ENCODE data around the gene SCNN1G.

The SCNN1G gene

DNA sequence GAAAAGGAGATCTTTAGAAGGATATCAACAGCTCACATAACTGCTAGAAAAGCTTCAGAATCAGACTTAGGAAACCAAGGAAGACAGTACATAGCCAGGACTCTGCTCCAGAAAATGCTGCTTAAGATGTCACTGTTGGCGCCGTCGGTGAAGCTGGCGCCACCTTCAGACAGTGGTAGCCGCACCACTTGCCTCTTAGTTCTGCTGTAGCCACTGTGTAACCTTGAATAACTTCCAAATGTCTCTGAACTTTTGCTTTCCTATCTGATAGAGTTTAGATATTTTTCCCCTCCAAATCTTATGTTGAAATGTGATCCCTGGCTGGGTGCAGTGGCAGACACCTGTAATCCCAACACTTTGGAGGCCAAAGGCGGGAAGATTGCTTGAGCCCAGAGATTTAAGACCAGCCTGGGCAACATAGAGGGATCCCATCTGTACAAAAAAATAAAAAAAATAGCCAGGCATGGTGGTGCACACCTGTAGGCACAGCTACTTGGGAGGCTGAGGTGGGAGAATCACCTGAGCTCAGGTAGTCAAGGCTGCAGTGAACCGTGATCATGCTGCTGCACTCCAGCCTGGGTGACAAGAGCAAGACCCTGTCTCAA is 27.0 kb upstream of the SCNN1G start:
- DNase-seq: no peak

DNA sequence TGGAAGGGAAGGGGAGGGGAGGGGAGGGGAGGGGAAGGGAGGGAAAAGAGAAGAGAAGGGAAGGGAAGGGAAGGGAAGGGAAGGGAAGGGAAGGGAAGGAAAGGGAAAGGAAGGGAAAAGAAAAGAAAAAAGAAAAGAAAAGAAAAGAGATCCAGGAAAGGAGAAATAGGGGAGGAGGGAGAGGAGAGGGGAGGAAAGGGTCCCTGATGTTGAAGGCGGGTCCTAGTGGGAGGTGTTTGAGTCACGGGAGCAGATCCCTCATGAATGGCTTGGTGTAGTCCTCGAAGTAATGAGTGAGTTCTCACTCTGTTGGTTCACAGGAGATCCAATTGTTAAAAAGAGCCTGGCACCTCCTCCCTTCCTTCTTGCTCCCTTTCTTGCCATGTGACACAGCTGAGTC is 26.4 kb upstream of the SCNN1G start:
- no peak for DNase-seq

DNA sequence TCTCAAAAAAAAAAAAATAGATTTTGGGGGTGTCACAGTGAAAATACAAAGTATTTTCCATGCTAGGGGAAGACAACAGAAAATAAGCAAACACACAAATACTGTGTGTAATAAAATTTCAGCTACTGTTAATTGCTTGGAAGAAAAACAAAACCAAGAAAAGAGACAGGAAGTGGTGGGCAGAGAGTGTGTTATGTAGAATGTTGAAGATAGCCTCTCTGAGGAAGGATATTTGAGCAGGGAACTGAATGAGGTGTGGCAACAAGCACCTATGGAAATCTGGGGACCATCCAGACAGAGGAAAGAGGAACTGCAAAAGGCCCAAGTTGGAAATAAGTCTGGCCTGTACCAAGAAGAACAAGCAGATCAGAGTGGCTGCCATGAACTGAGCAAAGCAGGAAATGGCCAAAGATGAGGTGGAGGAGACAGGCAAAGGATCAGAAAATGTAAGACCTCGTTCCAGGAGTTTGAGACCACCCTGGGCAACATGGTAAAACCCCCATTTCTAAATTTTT is 25.5 kb upstream of the SCNN1G start:
- no peak for DNase-seq

DNA sequence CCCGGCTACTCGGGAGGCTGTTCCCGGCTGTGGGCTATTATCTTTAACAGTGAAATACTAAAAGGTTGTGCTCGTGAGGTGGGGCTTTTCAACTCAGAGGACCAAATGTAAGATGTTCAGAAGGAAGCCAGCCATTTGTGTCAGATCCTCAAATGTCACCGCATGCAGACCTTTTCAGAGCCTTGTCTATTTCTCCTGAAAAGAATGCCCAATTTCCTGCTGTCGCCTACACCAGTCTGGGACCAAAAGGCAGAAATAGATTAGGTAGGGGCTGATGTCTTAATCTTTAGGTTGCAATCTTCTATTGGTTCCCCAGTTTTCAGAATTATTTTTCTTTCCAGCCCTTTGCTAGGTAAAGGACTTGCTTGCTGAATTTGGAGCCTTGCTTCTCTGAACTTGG is 24.4 kb upstream of the SCNN1G start:
- DNase-seq: no peak

DNA sequence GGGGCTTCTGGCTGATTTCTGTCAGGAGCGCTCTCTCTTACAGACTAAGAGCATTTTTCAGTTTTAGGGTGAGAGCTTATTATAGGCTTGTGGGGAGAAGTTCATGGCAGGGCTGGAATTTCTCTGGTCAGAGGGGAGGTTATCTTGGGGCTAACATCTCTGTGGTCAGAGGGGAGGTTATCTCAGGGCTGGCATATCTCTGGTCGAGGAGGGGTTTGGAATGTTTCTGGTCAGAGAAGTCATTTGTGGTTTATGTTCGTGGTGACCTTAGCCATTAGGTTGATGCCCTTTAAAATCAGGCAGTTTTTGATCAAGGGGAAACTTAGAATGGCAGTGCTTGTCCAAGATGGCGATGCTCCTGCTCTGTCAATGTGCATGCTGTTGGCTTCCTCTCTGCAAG is 22.5 kb upstream of the SCNN1G start:
- no peak for DNase-seq

DNA sequence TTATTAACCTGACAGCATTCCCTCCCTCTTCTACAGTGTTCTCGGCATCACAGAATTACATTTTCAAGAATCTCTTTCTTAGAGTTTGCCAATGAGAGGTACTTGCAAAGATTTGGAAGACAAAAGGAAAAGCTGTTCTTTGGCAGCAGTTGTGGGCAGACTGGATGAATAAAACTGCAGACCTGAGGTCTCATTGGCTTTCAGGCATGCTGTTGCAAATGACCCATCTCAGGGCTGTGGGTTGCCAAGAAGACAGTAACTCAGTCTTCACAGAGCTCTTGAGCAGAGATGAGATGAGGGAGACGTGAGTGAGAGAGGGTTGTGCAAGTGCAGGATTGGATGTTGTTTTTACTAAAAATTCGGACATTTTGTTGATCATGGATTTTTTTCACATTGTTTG is 22.0 kb upstream of the SCNN1G start:
- DNase-seq: no peak

DNA sequence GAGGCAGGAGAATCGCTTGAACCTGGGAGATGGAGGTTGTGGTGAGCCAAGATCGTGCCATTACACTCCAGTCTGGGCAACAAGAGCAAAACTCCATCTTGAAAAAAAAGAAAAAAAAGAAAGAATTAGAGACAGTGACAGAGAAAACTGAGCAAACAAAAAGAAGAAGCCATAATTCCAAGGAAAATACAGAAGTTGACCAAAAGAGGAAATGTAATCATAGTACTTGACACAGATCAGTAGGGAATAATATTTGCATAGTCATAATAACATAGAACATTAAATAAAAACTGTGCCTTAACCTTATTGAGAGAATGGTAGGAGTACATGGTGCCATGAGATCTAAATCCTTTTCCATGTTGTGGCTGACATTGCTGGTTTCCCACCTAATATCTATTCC is 18.6 kb upstream of the SCNN1G start:
- DNase-seq: no peak

DNA sequence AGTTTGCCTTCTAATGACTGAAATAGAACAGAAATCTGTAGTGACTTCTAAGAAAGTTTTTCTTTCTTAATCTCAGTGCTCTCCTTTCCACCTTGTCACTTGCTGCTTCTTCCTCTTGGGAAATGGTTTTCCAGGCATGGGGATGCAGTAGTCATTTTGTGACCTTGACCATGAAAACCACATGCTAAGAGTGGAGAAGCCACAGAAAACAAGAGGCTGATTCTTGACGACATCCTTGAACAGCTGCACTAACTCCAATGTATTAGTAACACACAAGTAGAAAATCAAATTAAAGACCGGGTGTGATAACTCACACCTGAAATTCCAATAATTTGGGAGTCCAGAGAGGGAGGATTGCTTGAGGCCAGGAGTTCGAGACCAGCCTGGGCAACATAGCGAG is 17.8 kb upstream of the SCNN1G start:
- DNase-seq: no peak

DNA sequence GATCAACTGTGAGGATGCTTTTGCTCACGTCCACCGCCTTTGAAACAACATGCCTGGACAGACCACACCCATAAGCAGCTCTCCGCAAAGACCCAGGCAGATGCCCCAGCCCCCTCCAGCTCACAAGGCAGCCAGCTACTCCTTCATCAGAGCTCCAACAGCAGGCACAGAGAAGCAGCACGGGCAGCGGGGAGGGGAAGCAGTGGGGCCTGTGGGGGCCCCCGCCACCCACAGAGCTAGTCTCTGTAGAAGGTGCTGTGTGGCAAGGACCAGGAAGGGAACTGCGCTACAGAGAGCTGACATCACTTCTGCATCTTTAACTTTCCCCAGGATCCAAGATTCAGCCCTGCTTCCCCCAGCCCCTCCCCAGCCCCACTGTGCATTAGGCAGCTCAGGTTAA is 10.0 kb upstream of the SCNN1G start:
- no peak for DNase-seq

DNA sequence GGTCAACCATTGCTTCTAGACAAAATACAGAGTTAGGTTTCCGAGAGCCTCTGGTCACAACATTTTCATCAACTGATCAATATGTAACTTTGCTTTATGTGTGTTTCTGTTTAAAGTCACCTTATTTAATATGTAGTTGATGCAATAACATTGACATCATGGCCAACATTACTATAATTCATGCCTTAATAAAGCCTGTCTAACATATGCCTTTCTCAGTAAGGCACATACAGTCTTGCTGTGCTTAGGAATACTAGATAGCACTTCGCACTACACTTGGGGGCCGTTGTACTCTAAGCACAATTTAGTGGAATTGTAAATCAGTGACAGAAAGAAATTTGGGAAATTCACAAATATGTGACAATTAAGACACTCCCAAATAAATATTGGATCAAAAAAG is 9.6 kb upstream of the SCNN1G start:
- no peak for DNase-seq

DNA sequence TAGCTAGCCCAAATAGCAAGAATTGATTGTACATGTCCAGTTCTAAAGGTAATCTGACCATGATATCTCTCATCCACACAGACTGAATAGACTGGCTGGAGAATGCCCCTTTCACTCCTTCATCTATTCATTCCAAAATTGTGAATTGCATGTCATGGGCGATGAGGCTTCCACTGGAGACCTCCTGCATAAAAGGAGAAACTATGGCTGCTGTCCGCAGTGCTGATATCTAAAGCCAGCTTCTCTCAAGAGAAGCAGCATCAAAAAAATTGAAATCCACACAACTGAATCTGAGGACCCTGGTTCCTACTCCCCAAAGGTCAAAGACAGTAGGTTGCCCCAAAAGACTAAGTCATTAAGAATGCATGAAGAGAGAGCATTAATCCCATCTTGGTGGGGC is 7.9 kb upstream of the SCNN1G start:
- DNase-seq: peak; percentile 5

DNA sequence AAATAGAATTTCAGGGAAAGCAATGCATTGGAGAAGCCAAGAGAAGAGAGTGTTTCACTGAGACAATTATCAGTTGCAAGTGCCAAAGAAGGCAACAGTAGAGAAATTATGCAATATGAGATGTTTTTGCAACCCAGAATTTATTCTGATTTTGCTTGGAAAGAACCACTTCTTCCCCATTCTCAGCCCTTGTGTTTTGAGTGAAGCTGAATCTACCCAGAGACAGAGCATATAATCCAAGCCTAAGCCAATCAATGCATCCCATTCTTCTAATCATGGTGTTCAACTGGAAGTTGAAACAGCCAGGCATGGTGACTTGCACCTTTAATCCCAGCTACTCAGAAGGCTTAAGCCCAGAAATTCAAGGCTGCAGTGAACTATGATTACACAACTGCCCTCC is 6.9 kb upstream of the SCNN1G start:
- no peak for DNase-seq

DNA sequence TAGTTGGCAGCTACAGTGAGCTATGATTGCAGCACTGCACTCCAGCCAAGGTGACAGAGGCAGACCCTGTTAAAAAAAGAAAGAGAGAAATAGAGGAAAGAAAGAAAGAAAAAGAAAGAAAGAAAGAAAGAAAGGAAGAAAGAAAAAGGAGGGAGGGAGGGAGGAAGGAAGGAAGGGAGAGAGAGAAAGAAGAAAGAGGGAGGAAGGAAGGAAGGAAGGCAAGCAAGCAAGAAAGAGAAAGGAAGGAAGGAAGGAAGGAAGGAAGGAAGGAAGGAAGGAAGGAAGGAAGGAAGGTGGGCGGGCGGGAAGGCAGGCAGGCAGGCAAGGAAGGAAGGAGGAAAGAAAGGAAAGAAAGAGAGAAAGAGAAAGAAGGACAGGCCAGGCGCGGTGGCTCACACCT is 1.0 kb upstream of the SCNN1G start:
- DNase-seq: no peak

DNA sequence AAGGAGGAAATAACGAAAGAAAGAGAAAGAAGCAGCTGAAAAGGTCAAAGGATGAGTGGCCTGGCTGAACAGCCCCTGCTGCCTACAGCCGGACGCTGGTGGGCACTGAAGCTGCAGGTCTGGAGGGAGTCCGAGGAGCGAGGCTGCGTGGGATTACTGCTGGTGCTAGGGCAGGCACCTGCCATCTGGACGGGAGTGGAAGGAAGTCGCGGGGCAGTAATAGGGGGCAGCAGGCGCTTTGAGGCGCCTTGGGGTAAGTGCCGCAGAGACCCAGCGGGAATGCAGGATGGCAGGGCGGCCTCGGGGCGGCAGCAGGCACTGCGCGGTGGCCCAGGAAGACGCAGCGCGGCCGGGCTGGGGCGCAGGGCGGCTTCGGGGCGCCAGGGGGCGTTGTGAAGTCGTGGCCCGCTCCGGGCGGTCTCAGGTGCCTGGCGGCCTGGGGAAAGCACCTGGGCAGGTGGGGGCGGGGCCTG is 303 bp upstream of the SCNN1G start:
- peak; percentile 46 for DNase-seq

DNA sequence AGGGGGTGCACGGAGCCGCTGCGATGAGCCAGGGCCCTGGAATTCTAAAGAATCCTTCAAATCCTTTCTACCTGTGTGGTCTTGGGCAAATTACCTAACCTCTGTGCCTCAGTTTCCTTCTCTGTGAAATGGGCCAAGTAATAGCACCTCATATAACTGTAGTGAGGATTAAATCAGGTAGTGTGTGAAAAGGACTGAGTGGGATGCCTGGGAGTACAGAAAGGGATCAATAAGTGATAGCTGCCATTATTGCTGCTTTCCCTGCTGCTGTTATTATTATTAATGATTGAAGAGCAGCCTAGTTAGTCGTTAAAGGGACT is 958 bp downstream of the SCNN1G start:
- no peak for DNase-seq

DNA sequence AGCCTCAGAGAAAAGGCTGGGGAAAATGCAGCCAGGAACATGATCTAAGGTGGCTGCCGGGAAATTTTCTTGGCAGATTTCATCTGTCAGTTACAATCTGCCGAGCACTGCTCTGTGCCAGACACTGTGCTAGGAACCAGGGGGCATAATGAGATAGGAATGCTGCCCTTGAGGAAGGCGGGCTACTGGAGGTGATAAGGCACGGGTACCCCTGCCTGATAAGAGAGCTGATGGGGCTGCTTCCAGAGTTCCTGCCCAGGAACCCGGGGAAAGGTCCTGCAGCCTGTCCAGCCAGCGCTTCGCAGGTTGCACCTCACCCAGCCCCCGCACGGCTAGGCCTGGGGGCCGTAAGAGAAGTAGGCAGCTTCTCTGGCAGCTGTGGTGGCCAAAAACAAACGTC is 3.1 kb downstream of the SCNN1G start:
- no peak for DNase-seq

DNA sequence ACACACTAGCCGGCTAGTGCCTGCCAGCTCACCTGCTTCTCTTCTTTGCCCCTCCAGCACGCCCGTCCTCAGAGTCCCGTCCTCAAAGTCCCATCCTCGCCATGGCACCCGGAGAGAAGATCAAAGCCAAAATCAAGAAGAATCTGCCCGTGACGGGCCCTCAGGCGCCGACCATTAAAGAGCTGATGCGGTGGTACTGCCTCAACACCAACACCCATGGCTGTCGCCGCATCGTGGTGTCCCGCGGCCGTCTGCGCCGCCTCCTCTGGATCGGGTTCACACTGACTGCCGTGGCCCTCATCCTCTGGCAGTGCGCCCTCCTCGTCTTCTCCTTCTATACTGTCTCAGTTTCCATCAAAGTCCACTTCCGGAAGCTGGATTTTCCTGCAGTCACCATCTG is 3.6 kb downstream of the SCNN1G start:
- DNase-seq: no peak

DNA sequence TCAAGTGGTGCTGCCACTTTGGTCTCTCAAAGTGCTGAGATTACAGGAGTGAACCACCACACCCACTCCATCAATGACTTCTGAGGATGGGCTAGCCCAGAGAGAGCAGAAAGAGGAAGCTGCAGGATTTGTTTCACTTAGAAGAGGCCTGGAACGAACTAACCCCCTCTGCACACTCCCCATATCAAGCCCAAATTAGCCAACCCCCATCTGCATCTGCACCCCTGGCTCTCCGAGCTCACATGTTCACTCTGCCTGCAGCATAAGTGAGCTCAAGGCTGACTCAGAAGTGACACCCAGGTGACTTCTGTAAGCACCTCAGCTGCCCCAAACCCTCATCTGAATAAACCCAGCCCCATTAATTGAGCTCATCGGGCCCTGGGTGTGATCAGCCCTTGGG is 4.8 kb downstream of the SCNN1G start:
- DNase-seq: no peak

DNA sequence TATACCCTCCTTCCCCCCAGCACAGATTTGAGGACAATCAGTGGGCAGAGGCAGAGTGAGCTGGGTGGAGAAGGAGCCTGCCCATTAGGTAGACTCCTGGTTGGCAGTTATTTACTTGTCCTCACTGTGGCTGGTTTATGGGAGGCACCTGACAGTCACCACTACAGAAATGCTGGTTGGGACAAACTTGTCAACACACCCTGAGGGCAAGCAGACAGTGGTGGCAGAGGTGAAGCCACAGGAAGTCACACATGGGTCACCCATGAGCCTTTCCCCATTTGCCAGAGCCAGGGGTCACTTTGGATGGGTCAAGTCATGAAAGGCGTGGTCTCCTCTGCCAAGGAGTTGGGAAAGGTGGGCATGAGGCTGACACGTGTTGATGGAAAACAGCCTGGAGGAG is 6.4 kb downstream of the SCNN1G start:
- no peak for DNase-seq

DNA sequence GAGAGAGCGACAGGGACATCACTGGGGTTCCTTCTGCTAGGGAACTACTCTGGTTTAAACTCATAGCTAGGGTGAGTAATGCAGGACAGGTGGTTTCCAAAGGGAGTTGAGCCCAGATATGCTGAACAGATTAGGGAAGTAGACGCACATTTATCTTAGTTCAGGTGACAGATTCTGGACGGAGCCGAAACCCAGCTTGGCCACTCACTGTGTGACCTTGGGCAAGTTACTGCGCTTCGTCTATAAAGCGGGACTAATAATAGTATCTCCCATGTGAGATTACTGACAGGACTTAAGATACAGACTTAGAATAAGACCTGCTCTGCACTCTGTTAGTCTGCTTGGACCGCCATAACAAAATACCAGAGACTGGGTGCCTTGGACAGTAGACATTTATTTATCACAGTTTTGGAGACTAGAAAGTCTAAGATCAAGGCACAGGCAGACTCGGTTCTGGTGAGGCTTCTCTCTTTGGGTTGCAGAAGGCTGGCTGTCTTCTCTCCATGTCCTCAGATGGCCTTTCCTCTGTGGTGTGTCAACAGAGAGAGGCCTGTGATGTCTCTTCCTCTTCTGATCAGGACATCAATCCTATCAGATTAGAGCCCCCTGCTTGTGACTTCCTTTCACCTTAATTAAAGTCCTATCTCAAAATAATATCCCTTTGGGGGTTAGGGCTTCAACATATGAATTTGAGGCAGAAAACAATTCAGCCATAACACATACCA is 12.1 kb downstream of the SCNN1G start:
- no peak for DNase-seq

DNA sequence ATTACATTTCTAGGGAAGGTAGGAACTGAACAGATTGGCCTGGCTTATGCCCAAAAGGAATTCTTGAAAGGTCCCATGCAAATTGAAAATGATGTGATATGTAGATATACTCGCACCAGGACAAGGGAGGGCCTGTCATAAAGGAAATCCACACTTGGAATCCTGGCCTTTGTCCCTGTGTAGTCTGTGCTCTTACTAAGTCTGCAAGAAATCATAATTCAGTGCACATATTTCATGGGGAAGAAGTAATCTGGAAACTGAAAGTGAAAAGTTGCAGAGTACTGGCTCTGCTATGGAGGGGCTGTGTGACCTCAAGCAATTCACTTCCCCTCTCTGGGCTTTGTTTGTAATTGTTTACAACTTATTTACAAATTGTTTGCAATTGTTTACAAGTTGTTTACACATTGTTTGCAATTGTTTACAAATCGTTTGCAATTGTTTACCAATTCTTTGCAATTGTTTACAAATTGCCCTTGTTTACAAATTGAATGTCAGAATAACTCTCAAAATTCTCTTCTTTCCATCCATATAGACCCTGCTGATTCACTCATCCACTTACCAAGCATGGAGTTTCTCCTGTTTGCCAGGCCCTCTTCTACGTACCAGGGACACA is 12.9 kb downstream of the SCNN1G start:
- no peak for DNase-seq

DNA sequence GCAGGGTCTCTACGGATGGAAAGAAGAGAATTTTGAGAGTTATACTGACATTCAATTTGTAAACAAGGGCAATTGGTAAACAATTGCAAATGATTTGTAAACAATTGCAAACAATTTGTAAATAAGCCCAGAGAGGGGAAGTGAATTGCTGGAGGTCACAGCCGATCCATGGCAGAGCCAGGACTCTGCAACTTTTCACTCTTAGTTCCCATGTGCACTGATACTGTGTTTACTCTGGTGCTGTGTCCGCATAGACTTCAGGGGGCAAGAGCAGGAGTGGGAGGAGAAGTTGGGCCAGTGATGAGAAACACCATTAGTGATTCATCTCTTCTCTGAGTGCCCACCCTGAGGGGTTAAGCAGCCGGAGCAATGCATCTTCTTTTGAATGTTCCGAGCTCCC is 14.0 kb downstream of the SCNN1G start:
- no peak for DNase-seq

DNA sequence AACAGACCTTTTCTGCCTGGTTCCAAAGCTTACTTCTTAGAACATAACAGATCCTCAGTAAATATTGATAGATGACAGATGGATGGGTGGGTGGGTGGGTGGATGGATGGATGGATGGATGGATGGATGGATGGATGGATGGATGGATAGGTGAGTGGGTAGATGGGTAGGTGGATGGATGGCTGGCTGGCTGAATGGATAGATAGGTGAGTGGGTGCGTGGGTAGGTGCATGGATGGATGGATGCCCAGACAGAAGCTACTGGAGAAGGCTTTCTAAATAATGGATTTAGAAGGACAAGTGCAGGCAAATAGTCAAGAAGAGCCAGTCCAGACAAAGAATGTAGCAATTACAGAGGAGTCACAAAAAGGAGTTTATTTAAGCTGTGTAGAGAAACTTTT is 19.6 kb downstream of the SCNN1G start:
- no peak for DNase-seq

DNA sequence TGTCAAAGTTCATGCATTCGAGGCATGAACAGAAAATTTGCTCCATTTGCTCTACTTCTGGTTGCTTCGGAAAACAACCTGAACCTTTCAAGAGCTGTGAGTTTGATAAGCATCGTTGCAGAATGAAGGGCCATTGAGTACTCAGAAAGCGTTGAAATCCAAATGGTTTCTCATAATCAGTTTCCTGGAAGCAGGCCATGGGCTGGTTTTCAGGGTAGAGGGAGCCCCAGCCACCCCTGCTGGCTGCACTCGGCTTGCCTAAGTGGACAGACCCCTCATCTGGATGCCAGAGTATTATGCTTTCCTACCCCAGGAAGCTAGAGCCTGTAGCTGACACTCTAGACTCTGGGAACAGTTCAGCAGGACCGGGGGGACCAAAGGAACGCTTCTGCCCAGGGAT is 24.4 kb downstream of the SCNN1G start:
- DNase-seq: no peak

DNA sequence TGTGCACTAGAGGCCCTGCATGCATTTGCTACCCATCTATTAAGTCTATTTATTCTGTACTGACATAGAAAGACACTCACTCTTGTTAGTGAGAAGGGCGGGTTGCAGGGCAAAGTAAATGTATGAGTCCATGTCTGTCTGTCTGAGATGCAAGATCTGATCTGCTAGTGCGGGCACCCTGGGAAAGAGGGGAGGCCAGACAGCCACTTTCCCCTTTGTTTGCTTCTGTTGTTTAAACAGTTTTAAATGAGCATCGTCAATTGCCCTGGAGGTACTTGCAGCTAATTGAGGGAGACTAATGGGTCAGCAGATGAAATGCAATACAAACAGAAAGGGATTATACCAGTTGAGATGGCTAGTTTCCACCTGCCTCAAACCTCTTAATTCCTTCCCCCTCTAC is 24.9 kb downstream of the SCNN1G start:
- no peak for DNase-seq

Data from fibroblast of skin of right biceps (primary cell).